GM19240 (cell line): ENCODE measurements around the gene CEND1.
A peak's percentile ranks its signal among the peaks of the same experiment; 100 is the strongest.
"Not testable (repeated sequence)": the region's sequence is repeated elsewhere in the genome, so short reads cannot be mapped to it uniquely, and the experiment has no call there.

Experiments used
- DNase-seq: peaks from one replicate; pipeline ENCODE4 v3.0.0; 2011; ENCODE audit warnings: low spot score; ENCODE audit not compliant: insufficient read length

CEND1 gene

DNA sequence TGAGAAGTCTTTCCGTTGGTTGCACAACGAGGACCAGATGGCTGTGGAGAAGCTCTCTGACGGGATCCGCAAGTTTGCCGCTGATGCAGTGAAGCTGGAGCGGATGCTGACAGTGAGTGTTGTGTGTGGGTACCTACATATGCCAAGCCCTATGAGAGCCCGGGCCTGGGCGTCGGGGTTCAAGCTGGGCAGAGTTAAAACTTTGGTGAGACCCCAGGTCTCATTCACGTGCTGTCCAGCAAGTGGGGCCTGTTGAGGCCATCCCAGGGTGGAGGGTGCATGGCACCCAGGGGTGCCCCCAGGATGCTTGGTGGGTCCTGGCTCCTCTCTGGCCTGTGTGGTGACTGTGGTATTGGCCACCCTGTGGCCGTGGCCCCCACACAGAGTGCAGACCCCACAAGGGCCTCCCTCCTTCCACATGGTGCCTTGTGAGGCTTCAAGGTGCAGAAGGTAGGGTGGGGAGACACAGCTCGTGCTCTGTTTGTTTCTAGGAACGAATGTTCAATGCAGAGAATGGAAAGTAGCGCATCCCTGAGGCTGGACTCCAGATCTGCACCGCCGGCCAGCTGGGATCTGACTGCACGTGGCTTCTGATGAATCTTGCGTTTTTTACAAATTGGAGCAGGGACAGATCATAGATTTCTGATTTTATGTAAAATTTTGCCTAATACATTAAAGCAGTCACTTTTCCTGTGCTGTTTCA, 25.4 kb downstream of the CEND1 start:
- no peak for DNase-seq

DNA sequence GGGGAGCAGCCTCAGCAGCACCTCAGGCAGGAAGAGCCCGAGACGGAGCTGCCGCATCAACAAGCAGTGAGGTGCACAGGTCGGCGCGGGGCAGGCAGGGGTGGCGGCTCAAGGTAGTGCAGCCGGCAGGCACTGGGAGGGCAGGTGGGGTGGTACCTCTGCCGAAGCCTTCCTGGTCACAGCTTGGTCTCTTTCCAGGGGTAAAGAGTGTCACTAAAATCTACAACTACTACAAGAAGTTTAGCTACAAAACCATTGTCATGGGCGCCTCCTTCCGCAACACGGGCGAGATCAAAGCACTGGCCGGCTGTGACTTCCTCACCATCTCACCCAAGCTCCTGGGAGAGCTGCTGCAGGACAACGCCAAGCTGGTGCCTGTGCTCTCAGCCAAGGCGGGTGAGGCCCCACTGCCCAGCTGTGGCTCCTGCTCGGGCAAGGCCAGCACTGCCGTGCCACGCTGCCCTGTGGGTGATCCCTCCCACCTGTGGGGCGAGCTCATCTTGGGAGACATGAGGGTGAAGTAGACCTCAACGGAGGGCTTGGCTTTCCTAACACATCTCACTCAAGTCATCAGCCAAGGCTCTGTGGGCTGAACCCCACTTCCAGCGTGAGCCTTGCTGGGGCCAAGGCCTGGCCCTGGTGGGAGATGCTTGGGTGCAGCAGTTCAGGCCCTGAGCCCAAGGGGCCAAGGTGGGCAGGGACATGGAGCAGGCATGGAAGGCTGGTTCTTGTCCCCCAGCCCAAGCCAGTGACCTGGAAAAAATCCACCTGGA, 26.2 kb downstream of the CEND1 start:
- no peak for DNase-seq

DNA sequence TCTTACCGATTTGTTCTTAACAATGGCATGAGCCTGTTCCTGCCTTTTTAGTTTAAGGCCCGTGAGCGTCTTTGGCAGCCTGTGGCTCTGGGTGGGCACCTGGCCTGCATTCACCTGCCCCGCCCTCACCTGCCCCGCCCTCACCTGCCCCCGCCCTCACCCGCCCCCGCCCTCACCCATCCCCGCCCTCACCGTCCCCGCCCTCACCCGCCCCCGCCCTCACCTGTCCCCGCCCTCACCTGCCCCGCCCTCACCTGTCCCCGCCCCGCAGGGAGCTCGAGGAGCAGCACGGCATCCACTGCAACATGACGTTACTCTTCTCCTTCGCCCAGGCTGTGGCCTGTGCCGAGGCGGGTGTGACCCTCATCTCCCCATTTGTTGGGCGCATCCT, 26.8 kb downstream of the CEND1 start:
- DNase-seq = no peak

DNA sequence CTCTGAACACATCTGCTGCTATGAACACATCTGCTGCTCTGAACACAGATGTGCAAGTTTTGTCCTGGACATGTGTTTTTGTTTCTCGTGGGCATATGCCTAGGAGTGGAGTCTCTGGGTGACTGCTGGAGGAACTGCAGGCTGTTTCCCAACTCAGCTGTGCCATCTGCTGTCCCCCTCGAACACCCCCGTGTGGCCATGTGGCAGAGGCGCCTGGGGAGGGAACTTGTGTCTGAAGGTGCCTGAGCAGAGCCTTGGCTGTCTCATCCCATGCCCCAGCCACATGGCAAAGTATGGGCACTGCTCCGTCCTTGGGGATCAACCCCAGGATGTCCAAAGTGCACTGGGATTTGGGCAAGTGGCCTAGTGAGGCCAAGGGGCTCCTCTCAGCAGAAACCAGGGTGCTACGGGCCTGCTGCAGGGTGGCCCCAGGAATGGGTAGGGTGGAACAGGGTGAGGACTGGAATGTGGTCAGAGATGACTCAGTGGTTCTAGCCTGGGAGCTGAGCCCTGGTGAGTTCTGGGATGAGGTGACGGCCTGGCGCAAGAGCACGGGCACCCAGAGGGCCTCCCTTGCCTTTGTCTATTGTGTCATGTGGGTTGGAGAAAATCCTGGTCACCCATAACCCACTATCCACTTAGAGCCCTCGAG, 27.3 kb downstream of the CEND1 start:
- no peak for DNase-seq

DNA sequence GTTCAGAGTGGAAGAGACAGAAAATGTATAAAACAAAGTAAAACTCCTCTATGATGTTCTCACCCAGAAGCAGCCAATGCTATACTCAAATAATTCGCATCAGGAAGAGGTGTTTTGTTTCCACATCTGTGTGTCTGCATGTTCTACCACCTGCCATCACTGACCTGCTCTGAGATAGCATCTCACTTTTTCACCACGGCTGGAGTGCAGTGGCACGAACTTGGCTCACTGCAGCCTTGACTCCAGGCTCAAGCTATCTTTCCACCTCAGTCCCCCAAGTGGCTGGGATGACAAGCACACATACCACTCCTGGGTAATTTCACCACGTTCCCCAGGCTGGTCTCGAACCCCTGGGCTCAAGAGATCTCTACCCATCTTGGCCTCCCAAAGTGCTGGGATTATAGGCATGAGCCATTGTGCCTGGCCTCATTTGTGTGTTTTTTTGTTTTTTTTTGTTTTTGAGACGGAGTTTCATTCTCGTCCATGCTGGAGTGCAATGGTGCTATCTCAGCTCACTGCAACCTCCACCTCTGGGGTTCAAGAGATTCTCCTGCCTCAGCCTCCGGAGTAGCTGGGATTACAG, 28.3 kb downstream of the CEND1 start:
- no peak for DNase-seq

DNA sequence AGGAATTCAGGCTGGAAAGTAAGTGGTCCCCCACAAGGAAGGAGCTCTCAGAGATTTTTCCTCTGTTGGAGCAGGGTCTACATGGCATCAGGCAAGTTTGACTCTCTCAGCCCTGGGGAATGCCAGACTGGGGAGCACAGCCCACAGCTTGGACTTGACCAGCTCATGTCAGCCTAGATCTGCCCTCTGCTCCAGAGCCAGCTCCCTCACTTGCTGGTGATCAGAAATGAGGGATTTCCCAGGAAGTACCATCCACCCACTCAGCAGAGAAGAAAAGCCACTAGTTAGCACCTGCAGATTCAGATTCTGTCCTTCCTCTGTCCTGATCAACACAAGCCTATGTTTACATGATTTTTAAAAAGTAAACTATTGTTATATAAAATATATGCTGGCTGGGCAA, 29.7 kb downstream of the CEND1 start:
- no peak for DNase-seq

- no peak for DNase-seq
Observed at GRCh38 chr11:749731-750130, 40.2 kb downstream of the CEND1 start.

GRCh38 chr11:748007-748359, 41.9 kb downstream of the CEND1 start:
- no peak for DNase-seq

DNA sequence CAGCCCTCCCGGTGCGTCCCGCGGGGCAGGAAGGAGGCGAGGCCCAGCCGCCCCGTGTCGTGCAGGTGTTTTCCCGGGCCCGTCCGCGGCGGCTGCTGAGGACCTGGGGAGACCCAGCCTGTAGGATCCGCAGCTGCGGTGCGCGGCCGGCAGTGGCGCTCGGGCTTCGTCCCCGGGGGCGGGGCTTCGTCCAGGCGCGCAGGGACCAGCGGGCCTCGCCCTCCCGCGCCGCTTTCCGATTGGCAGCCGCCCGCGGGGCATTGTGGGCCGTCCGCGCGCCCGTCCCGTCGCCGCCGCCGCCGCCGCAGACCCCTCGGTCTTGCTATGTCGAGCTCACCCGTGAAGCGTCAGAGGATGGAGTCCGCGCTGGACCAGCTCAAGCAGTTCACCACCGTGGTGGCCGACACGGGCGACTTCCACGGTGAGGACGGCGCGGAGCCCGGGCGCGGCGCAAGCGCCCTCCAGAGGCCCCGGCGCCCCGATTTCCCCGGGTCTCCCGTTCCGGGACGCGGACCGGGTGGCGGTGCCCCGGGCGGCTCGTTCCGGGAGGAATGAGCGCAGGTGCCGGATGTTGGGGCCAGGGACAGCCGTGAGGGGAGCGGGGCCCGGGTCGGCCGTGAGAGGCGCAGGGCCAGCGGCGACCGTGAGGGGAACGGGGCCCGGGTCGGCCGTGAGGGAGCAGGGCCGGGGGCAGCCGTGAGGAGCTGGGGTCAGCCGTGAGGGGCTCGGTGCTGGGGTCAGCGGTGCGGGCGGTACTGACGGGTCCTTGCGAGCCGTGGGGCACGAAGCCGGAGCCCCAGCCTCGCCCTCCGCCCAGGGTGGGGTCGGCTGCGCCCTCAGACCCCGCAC, 42.5 kb downstream of the CEND1 start, which contains the start of gene TALDO1:
Gene TALDO1, plus strand, starts transcription at position 307 of the 849 bp plus-strand sequence. Its CDS starts 18 bp downstream, at position 325.
- DNase-seq = peak; percentile 94

DNA sequence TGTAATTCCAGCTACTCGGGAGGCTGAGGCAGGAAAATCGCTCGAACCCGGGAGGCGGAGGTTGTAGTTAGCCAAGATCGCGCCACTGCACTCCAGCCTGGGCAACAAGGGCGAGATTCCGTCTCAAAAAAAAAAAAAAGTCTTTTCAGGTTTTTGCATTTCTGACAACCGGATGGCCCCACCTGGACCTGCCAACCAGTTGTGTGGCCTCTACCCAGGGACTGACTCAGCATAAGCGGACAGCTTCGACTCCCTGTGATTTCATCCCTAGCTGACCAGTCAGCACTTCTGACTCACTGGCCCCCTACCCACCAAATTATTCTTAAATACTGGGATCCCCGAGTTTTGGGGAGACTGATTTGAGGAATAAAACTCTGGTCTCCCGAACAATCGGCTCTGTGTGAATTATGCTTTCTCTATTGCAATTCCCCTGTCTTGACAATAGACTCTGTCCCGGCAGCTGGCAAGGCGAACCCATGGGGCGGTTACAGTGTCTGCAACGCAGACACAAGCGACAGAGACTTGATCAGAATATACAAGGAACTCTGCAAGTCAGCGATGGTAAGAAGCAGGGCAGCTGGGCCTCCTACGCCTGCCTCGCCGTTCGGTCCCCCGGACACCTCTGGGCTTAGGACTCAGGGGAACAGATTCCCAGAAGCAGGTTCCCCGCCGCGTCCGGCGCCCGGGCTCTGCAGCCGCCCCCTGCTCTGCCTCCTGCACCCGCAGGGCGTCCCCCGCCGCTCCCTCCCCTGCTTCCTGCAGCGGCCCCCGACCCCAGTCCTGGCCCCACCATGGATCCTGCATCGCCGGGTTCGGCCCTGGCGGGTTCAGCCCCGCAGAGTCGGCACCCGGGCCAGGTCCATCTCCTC, 43.4 kb downstream of the CEND1 start:
- no peak for DNase-seq

GRCh38 chr11:745428-745827, 44.5 kb downstream of the CEND1 start:
- DNase-seq = no peak

- DNase-seq = no peak
Observed at GRCh38 chr11:742571-743201, 47.2 kb downstream of the CEND1 start.

GRCh38 chr11:742156-742546, 47.7 kb downstream of the CEND1 start:
- no peak for DNase-seq

DNA sequence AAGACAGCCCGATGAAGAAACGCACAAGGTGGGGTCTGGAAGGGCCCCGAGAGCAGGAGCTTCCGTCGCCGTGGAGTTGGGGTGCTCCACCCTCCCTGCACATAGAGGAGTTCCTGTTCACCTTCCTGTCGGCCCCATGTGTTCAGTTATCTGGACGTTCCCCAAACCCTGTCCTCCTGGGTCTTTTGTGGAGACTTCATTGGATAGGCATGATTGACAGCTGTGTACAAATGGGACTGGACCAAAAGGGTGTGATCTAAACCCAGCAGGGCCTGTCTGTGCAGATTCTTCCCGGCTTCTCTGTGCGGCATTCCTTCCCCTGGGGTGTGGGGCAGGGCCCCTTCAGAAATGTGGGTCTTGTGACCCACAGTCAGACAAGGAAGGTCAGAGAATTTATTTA, 52.0 kb downstream of the CEND1 start:
- not testable (repeated sequence) for DNase-seq

- no peak for DNase-seq
Observed at GRCh38 chr11:737366-737765, 52.5 kb downstream of the CEND1 start.
